OCI-LY7 (cell line): ENCODE data around the gene ANKS1B.

Source experiments
- EZH2phosphoT487 ChIP-seq: fragments of 200-600 bp; sonication (generic); IDR thresholded peaks from 2 replicates; pipeline ENCODE4 v1.6.1; 2018; ENCODE audit warnings: low read depth, borderline replicate concordance, mild to moderate bottlenecking, mixed run types, antibody characterized with exemption, low read length, moderate library complexity, mixed read lengths
- TF ChIP-seq, protein P1 (sequence below): fragments of 200-600 bp; sonication (generic); conservative IDR thresholded peaks from 2 replicates; pipeline ENCODE4 v1.5.1; 2014; ENCODE audit warnings: mild to moderate bottlenecking, antibody characterized with exemption, low read length, moderate library complexity, mixed read lengths

DNA sequence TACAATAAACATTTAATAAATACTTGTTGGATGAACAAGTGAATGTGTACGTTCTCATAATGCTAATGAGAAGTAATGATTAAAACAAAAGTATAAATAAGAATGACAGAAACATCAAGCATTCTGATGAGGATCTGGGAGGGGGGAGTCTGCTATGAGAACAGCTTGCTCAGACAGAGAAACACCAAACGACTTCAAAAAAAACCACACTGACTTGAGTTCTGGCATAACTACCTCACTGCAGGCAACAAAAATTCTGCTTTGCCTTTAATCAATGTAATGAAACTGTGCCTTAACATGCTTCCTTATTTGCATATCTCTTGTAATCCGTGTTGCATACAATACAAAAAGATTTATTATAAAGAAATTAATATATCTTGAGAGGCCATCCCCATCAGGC, 632.5 kb downstream of the ANKS1B start:
- TF ChIP-seq, protein P1, sequence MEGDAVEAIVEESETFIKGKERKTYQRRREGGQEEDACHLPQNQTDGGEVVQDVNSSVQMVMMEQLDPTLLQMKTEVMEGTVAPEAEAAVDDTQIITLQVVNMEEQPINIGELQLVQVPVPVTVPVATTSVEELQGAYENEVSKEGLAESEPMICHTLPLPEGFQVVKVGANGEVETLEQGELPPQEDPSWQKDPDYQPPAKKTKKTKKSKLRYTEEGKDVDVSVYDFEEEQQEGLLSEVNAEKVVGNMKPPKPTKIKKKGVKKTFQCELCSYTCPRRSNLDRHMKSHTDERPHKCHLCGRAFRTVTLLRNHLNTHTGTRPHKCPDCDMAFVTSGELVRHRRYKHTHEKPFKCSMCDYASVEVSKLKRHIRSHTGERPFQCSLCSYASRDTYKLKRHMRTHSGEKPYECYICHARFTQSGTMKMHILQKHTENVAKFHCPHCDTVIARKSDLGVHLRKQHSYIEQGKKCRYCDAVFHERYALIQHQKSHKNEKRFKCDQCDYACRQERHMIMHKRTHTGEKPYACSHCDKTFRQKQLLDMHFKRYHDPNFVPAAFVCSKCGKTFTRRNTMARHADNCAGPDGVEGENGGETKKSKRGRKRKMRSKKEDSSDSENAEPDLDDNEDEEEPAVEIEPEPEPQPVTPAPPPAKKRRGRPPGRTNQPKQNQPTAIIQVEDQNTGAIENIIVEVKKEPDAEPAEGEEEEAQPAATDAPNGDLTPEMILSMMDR, result no peak
- no peak for TF ChIP-seq EZH2phosphoT487
